ENCODE data around the gene BZW1.
"Not testable (repeated sequence)": the region's sequence is repeated elsewhere in the genome, so short reads cannot be mapped to it uniquely, and the experiment has no call there.

BZW1 gene

GRCh38 chr2:200791905-200792304 is 19.8 kb upstream of the BZW1 start:
- no peak for DNase-seq (ENCODE audit: low read depth)

- no peak for DNase-seq (ENCODE audit: low read depth)
Measured at GRCh38 chr2:200794143-200794542, 17.6 kb upstream of the BZW1 start.

- no peak for DNase-seq (ENCODE audit: low read depth)
Measured at GRCh38 chr2:200795028-200795440, 16.7 kb upstream of the BZW1 start.

GRCh38 chr2:200796561-200796960 is 15.1 kb upstream of the BZW1 start:
- no peak for DNase-seq (ENCODE audit: low read depth)

DNA sequence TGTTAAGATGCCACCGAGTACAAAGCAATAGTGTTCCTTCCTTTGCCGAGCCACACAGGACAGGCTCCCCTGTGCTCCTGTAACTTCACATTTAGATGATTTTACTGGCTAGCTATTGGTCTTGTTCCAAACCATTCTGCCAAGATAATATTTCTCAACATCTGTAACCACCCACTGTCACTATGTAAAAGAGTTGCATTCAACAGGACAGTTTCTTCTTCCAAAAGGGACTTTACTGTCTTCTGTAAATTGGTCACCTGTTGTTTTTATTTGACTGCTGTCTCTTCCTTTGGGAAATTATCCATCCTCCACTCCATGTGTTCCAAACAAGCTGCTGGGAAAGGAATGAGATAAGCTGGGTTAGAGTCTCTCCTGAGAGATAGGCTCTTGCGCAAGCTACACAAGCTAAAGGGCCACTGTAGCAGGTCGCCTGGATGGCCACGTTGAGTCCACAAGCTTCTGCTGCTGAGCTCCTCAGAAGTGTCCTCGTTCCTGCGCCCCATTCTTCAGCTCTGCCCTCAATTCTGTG is 14.4 kb upstream of the BZW1 start:
- DNase-seq (ENCODE audit: low read depth): no peak

DNA sequence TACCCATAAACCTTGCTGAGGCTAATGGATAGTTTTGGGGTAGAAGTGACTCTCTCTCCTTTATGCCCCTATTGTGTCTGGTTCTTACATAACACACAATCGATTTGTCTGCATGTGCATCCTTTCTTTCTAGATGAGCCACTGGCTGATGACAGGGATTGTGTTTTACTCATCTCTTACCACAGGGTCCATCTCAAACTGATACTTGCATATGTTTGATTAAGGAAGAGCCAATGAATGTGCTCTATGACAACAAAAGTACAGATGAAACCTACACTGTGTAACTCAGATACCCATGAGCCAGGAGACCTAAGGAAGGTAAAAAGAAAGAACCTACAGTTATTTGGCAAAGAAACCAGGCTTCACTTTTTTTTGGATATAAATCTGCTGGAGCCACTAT is 13.2 kb upstream of the BZW1 start:
- DNase-seq (ENCODE audit: low read depth): no peak

GRCh38 chr2:200800458-200800857 is 11.3 kb upstream of the BZW1 start:
- no peak for DNase-seq (ENCODE audit: low read depth)

DNA sequence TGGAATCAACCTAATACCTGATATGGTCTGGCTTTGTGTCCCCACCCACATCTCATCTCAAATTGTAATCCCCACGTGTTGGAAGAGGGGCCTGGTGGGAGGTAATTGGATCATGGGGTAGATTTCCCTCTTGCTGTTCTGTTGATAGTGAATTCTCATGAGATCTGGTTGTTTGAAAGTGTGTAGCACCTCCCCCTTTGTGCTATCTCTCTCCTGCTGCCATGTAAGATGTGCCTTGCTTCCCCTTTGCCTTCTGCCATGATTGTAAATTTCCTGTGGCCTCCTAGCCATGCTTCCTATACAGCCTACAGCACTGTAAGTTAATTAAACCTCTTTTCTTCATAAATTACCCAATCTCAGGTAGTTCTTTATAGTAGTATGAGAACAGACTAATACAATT is 10.3 kb upstream of the BZW1 start:
- DNase-seq (ENCODE audit: low read depth): not testable (repeated sequence)

- DNase-seq (ENCODE audit: low read depth): no peak
Measured at GRCh38 chr2:200809506-200810251, 2.0 kb upstream of the BZW1 start.

- no peak for DNase-seq (ENCODE audit: low read depth)
Measured at GRCh38 chr2:200810252-200810997, 1.3 kb upstream of the BZW1 start.

DNA sequence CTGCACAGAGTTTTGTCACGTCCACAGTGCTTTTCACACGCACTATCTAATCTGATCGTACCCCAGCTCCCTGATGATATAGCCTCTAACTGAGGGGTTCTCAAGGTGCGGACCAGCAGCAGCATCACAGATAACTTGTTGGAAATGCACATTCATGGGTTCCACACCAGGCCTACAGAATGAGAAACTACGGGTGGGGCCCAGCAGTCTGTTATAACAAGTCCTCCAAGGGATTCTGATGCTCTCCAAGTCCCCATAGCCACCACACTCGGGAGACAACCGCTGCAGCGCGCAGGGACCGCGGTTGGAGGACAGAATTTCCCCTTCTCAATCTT is 745 bp upstream of the BZW1 start:
- DNase-seq (ENCODE audit: low read depth): no peak

DNA sequence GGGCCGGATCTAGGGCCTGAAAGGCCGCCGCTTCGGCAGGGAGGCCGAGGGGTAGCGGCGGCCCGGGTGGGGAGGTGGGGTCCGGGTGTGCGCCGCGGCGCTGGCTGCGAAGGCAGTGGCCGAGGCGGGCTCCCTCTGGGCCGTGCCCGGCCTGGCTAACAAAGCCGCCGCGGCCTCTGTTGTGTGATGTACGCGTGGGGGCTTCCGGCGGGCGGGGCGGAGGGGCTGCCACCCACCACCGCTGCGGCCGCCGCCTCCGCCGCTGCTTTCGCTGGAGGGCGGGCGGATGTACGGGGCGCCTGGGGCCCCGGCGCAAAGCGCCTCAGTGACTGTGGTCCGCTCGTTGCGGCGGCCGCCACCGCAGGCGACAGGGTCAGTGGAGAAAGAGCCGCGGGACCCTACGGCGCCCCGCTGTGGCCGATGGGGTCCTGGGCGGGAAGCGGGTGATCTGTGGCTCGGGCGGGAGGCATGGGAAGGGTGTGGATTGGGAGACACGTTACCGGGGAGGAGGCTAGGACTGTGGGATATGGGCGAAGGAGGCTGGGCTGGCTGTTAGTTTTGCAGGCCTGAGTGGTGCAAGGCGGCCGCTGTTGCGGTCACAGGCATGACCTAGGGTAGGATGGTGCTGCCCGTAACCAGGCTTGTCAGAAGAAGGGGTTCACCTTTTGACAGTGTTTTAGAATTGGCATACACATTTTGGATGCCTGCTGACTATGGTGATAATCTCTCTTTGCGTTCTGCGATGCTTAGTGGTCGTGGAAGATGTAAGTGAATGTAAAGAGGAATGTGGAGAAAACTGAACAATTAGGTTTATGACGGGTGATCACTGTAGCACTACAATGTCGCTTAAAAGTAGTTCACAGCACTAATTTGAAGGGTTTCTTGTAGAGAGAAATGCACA is 662 bp downstream of the BZW1 start:
- DNase-seq (ENCODE audit: low read depth): peak; percentile 62

DNA sequence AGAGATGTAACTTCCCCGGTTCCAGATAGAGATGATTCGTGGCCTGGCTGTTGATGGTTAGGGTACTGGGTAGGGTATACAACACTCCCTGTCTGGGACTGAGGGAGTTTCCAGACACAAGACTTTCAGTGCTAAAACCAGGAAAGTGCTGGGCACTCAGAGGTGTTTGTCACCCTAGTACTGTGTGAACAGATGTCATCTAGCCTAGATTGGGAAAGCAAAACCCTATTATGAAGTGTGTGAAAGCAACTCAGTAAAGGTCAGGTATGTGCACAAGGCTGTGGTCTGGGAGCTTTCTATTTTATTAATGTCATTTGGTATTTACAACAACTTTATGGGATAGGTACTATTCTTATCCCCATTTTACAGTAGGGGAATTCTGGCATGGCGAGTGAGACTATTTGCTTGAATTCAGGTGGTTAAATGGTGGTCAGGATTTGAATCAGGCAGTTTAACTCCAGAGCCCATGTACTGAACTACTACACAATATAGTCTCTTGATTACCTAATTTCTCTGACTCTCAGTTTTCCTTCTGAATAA is 2.6 kb downstream of the BZW1 start:
- no peak for DNase-seq (ENCODE audit: low read depth)

DNA sequence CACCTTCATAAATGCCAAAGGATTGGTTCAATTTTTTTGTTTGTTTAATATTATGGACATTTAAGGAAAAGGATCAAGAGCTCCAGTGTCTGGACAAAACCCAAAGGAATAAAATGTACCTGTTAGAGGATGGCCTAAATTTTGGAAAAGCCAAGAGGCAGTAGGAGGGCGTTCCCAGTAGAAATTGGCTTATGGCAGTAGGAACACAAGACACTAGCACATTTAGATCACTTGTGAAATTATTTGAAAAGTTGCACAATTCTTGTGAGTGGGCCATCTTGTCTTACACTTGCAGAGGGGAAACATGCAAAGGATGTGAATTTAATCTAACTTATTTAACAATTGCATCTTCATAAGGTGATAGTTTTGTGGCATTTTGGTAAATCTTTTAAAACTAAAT is 3.2 kb downstream of the BZW1 start:
- no peak for DNase-seq (ENCODE audit: low read depth)

GRCh38 chr2:200818732-200819131 is 7.0 kb downstream of the BZW1 start:
- not testable (repeated sequence) for DNase-seq (ENCODE audit: low read depth)

GRCh38 chr2:200820573-200821234 is 9.0 kb downstream of the BZW1 start:
- DNase-seq (ENCODE audit: low read depth): no peak

DNA sequence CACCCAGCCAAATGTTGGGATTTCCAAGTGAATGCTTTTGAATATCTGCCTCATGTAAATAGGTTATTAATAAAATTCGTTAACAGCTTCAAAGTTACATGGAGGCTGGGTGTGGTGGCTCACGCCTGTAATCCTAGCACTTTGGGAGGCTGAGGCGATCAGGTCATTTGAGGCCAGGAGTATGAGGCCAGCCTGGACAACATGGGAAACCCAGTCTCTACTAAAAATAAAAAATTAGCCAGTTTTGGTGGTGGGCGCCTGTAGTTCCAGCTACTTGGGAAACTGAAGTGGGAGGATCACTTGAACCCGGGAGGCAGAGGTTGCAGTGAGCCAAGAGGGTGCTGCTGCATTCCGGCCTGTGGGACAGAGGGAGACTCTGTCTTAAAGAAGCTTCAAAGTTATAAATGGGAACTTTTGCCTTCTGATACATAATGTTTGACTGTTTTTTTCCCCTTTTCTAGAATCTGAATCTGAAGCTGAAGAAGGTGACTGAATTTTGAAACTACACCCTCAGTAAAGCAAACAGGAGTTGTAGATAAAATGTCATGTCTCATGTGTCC is 10.1 kb downstream of the BZW1 start:
- DNase-seq (ENCODE audit: low read depth): no peak

DNA sequence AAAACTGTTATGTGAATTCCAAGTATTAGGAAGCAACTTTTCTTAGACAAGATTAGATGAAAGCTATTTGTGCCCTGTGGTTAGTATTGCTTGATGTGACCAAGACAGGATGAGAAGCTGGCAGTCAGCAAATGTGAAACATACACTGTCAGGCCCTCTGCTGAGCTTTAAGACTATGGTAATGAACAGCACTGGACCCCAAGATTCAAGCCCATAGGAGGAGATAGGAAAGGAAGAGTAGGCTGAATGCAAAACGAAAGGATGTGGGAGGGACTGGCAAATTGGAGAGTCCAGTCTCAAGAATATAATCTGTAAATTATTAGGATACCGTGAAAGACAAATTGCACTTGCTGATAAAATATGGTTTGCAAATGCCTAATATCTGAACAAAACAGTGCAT is 16.4 kb downstream of the BZW1 start:
- no peak for DNase-seq (ENCODE audit: low read depth)

DNA sequence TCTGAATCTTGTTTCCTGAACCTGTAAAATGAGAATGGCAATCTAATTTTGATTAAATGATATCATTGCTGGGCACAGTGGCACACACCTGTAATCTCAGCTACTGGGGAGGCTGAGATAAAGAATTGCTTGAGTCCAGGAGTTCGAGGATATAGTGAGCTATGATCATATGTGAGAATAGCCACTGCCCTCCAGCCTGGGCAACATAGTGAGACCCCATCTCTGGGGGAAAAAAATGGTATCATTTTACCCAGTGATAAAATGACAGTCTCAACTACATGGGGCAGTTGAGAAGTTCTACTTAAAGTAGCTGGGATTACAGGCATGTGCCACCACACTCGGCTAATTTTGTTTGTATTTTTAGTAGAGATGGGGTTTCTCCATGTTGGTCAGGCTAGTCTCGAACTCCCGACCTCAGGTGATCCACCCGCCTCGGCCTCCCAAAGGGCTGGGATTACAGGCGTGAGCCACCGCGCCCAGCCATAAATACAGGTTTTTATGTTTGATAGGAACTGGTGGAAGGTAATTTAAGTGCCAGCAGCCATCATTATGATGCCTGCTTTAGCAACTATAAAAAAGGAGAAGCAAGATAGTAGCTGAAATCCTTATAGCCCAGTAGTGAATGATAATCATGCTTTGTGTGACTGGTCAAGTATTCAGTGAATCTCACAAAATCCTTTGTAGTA is 17.0 kb downstream of the BZW1 start:
- DNase-seq (ENCODE audit: low read depth): no peak

GRCh38 chr2:200829258-200829655 is 17.5 kb downstream of the BZW1 start:
- DNase-seq (ENCODE audit: low read depth): no peak

GRCh38 chr2:200834701-200835100 is 23.0 kb downstream of the BZW1 start:
- no peak for DNase-seq (ENCODE audit: low read depth)
